Heart left ventricle (tissue), 16 donors: ENCODE measurements around the gene PODXL2. TPM values are rescaled to one million over a fixed set of nuclear protein-coding genes. Genes with fewer than 3 reads are reported as not detected.
"Not testable (repeated sequence)": the region's sequence is repeated elsewhere in the genome, so short reads cannot be mapped to it uniquely, and the experiment has no call there.

ENCODE experiments used
- ATAC-seq, 4 donors: fragments of 200-7000 bp; cut with Tn5 transposase; one replicate each; pipeline ENCODE4 v1.9.1; 2020 to 2022; ENCODE audit warnings: moderate library complexity in 4 of 4, mild to moderate bottlenecking in 3 of 4, moderate number of reproducible peaks in 1 of 4
- DNase-seq, 5 donors: peaks; one replicate each; pipeline ENCODE4 v3.0.0-alpha.2; 2020
- H3K27ac ChIP-seq, 12 donors: fragments of 200-600 bp; sonication (generic) in 4 of 12; one replicate each; pipeline versions ENCODE4 v1.5.0 to v1.8.0; 2016 to 2022; ENCODE audit warnings: mild to moderate bottlenecking in 2 of 12
- H3K27me3 ChIP-seq, 9 donors: fragments of 200-600 bp; sonication (generic) in 2 of 9; one replicate each; pipeline versions ENCODE4 v1.5.1 to v1.8.0; 2016 to 2022; ENCODE audit warnings: mild to moderate bottlenecking in 3 of 9
- H3K36me3 ChIP-seq, 9 donors: fragments of 200-600 bp; sonication (generic) in 2 of 9; one replicate each; pipeline versions ENCODE4 v1.5.0 to v1.8.0; 2018 to 2022; ENCODE audit warnings: mild to moderate bottlenecking in 2 of 9
- H3K4me1 ChIP-seq, 12 donors: fragments of 200-600 bp; sonication (generic) in 4 of 12; one replicate each; pipeline versions ENCODE4 v1.5.0 to v1.8.0; 2016 to 2022; ENCODE audit warnings: mild to moderate bottlenecking in 3 of 12
- H3K4me3 ChIP-seq, 12 donors: fragments of 200-600 bp; sonication (generic) in 4 of 12; one replicate each; pipeline versions ENCODE4 v1.5.0 to v1.8.0; 2017 to 2022; ENCODE audit warnings: mild to moderate bottlenecking in 9 of 12, moderate library complexity in 4 of 12
- H3K9me3 ChIP-seq, 12 donors: fragments of 200-600 bp; sonication (generic) in 4 of 12; one replicate each; pipeline versions ENCODE4 v1.5.0 to v1.8.0; 2016 to 2022; ENCODE audit warnings: mild to moderate bottlenecking in 1 of 12
- CTCF ChIP-seq, 12 donors: fragments of 200-600 bp; sonication (generic) in 4 of 12; IDR thresholded peaks; one replicate each; pipeline versions ENCODE4 v1.5.0 to v1.8.0; 2018 to 2022; ENCODE audit warnings: antibody characterized with exemption in 12 of 12, mild to moderate bottlenecking in 5 of 12
- POLR2A ChIP-seq, 2 donors: fragments of 450-650 bp; IDR thresholded peaks; one replicate each; pipeline ENCODE4 v1.6.1; 2017; ENCODE audit warnings: antibody characterized with exemption in 2 of 2, mild to moderate bottlenecking in 2 of 2, moderate library complexity in 2 of 2
- WGBS, 4 donors: extraction: QIAGEN DNeasy Blood & Tissue Kit in 2 of 4; methylation state at CpG; one replicate each; pipeline versions ENCODE4 v1.1.5 to v1.1.7; 2013 to 2018; 5-methylcytosine and 5-hydroxymethylcytosine counted together
- intact Hi-C, 10 donors: fragments of 100-400 bp; cut with DNase I; formaldehyde crosslinking; loops; one replicate each; pipeline versions ENCODE4 v1.11.1 to v1.14.2; 2022
- polyA plus RNA-seq, 2 donors: library from polyadenylated mRNA; stranded (reverse); fragments of 200-250 nt; gene quantifications; one replicate each; pipeline ENCODE4 v1.2.3, GENCODE V29; 2013
- total RNA-seq, 9 donors: library from RNA; depleted of rRNA in 2 of 9; stranded (reverse); fragments of >200 nt in 2 of 9; fragmentation: NEBNext Ultra II Directional in 3 of 9; extraction: Animal tissue kit (Norgen Biotek cat#: 25700) in 3 of 9; gene quantifications; one replicate each; pipeline versions ENCODE4 v1.1.0 to v1.2.4, GENCODE V29; 2016 to 2023
- donor health status: ischemic (EF 13 %, LVEDD 7.1; RV severe dilation, severe dysfunction).
- donor health status: healthy with polysubstance abuse.
- donor health status: DM: no; HTN: yes; CAD: no.
- donor health status: DM: no; HTN: no; CAD: no.
- donor health status: ischemic (EF 25% LVEDD 6.9; RV normal size, moderate dysfunction).
- donor health status: ischemic (EF 25% LVEDD 5.7; RV mildly dilated, moderate dysfunction).
- donor health status: healthy.
- donor health status: DM: yes; HTN: yes; CAD: no.
- donor health status: ischemic (EF 35%, LVEDD 5.7; RV mildly dilated, moderate dysfunction).
- donor health status: nonischemic (EF 11% LVEDD 7.7; RV severe dilation, severe dysfunction).
- donor health status: DM: yes; HTN: yes; CAD: no.
- donor health status: PGD.
- donor health status: ischemic (EF 29% LVEDD 5.4; RV normal size, mild dysfunction).
- donor health status: nonischemic (EF 23%, LVEDD 6.1; RV moderate dilation, normal function).

Gene PODXL2
- total and polyA plus RNA-seq, 11 donors, result 0.72 to 4.1 (median 2.1) TPM

- DNase-seq, result no peak
- TF ChIP-seq POLR2A (IDR thresholded peaks at IDR 0.05) (no peak), CTCF (IDR thresholded peaks at IDR 0.05) (no peak)
- Histone ChIP-seq H3K27ac (no peak overlapping the region), H3K9me3 (no peaks in the 10 kb centered on the region), H3K27me3 (no peaks in the 10 kb centered on the region), H3K4me3 (no peak overlapping the region), H3K36me3 (no peaks in the 10 kb centered on the region), H3K4me1 (peaks cover 0 to 8% (median 4%) of the 10 kb centered on the region in 12 donors)
- intact Hi-C loops, result loop anchor here in 8 of 10 donors (2.0 to 10.0 kb wide), 7 partner anchors 182 to 482 kb away; partner anchors contain the start of gene SEC61A1 (in 2 of the 8)
- WGBS, 4 donors, result 91 to 96% (median 93%) methylated on average over 4 of the region's 4 CpGs
- no peak for ATAC-seq
Measured at GRCh38 chr3:127650236-127650635, 21.3 kb downstream of the PODXL2 start.

- no peak for TF ChIP-seq POLR2A (IDR thresholded peaks at IDR 0.05)
- no peak for TF ChIP-seq CTCF (IDR thresholded peaks at IDR 0.05)
- H3K9me3 ChIP-seq, result no peaks in the 10 kb centered on the region
- intact Hi-C loops, result loop anchor here (1.0 to 10.0 kb wide), 12 partner anchors 179 to 481 kb away; partner anchors contain the start of gene SEC61A1 (in 2 of the 10)
- no peaks in the 10 kb centered on the region for H3K27me3 ChIP-seq
- H3K4me3 ChIP-seq, result no peak overlapping the region
- H3K27ac ChIP-seq, result no peak overlapping the region
- H3K36me3 ChIP-seq, result no peaks in the 10 kb centered on the region
- ATAC-seq (peak in 1 of 4 donors; percentile 12), DNase-seq (no peak)
- peaks cover 0 to 12% (median 4%) of the 10 kb centered on the region in 12 donors for H3K4me1 ChIP-seq
- 68 to 77% (median 74%) methylated on average over 7 to 8 of the region's 8 CpGs for WGBS, 4 donors
Measured at GRCh38 chr3:127651516-127652172, 22.7 kb downstream of the PODXL2 start.

- Histone ChIP-seq H3K27ac (no peak overlapping the region), H3K36me3 (no peaks in the 10 kb centered on the region), H3K4me1 (peaks cover 0 to 12% (median 4%) of the 10 kb centered on the region in 12 donors), H3K9me3 (no peaks in the 10 kb centered on the region), H3K27me3 (no peaks in the 10 kb centered on the region), H3K4me3 (peak overlapping the region in 1 of 12 donors; percentile 19)
- peak; percentile 64 to 89 (median 88) for ATAC-seq
- TF ChIP-seq POLR2A (IDR thresholded peaks at IDR 0.05) (no peak), CTCF (IDR thresholded peaks at IDR 0.05) (peak; percentile 83 to 96 (median 92))
- 55 to 70% (median 57%) methylated on average over 9 to 13 of the region's 13 CpGs for WGBS, 4 donors
- intact Hi-C loops, result loop anchor here (1.0 to 10.0 kb wide), 11 partner anchors 178 to 480 kb away; partner anchors contain the start of gene SEC61A1 (in 2 of the 10)
- DNase-seq, result peak in 3 of 5 donors; percentile 55 to 61 (median 60)
Measured at GRCh38 chr3:127652246-127652995, 23.4 kb downstream of the PODXL2 start.

- WGBS, 4 donors, result 86 to 92% (median 87%) methylated on average over 4 of the region's 4 CpGs
- no peak for DNase-seq
- no peak overlapping the region for H3K27ac ChIP-seq
- intact Hi-C loops, result loop anchor here in 7 of 10 donors (5.0 to 10.0 kb wide), 6 partner anchors 178 to 478 kb away; partner anchors contain the start of gene SEC61A1 (in 2 of the 7)
- peaks cover 0 to 13% (median 5%) of the 10 kb centered on the region in 12 donors for H3K4me1 ChIP-seq
- no peaks in the 10 kb centered on the region for H3K27me3 ChIP-seq
- no peaks in the 10 kb centered on the region for H3K9me3 ChIP-seq
- no peak for ATAC-seq
- no peak for TF ChIP-seq POLR2A (IDR thresholded peaks at IDR 0.05)
- no peak for TF ChIP-seq CTCF (IDR thresholded peaks at IDR 0.05)
- no peaks in the 10 kb centered on the region for H3K36me3 ChIP-seq
- H3K4me3 ChIP-seq, result no peak overlapping the region
Measured at GRCh38 chr3:127654374-127654773, 25.4 kb downstream of the PODXL2 start.

- peaks cover 0 to 19% (median 5%) of the 10 kb centered on the region in 12 donors for H3K4me1 ChIP-seq
- not testable (repeated sequence) for DNase-seq, H3K4me3 ChIP-seq, H3K27ac ChIP-seq, H3K36me3 ChIP-seq, H3K9me3 ChIP-seq, ATAC-seq, H3K27me3 ChIP-seq
- intact Hi-C loops, result loop anchor here in 7 of 10 donors (5.0 to 10.0 kb wide), 6 partner anchors 177 to 477 kb away; partner anchors contain the start of gene SEC61A1 (in 2 of the 7)
- 96 to 99% (median 96%) methylated on average over 6 of the region's 6 CpGs for WGBS, 4 donors
Measured at GRCh38 chr3:127654993-127655392, 26.0 kb downstream of the PODXL2 start.
